Measurements from ENCODE around the gene C1QTNF9B. TPM values are rescaled to one million over a fixed set of nuclear protein-coding genes. Genes with fewer than 3 reads are reported as not detected.
"Not testable (repeated sequence)": the region's sequence is repeated elsewhere in the genome, so short reads cannot be mapped to it uniquely, and the experiment has no call there.

The C1QTNF9B gene
- total RNA-seq (2014; rRNA removed; shearing (Covaris generic)), result not detected in 2 replicates

DNA sequence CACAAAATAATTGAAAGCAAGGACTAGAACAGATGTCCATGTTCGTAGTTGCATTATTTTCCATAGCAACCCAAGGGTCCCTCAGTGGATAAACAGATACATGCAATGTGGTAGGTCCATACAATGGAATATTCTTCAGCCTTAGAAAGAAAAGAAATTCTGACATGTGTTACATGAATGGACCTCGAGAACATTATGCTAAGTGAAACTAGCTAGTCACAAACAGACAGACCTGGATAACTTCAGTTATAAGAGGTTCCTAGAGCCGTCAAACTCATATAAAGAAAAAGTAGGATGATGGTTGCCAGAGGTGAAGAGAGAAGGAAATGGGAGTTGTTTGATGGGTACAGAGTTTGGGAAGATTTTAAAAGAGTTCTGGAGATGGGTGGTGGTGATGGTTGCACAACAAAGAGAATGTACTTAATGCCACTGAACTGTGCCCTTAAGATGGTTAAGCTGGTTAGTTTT, at the start of gene C1QTNF9B:
Gene C1QTNF9B, minus strand, starts transcription at position 51 of the 468 bp plus-strand sequence.
- in situ Hi-C loops (cut with HindIII; ENCODE audit: low sequenced_read_pairs), result not testable (repeated sequence)

DNA sequence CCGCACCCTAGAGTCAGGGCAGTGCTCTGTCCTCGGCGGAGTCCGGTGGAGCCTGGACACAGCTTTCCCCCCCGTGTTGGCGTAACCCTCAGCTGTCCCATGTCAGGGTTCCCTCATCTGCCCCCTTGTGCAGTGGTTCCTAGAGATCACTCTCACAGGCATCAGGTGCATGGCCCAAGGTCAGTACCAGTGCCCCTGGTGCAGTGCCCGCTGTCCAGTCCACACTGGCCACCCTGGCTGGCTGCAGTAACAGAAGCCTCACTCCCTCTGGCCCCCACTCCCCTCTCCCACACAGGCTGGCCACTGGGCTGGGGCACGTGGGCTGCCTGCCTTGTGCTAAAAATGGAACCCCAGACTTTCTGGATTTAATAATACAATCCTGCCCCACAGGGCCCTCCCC, 49.6 kb upstream of the C1QTNF9B start:
- in situ Hi-C loops (cut with HindIII; ENCODE audit: low sequenced_read_pairs), result no loop called here
- no peak for DNase-seq (ENCODE audit: low spot score)

More for the DNA sequence above, at the start of gene C1QTNF9B:
- not testable (repeated sequence) for DNase-seq (ENCODE audit: low spot score)

DNA sequence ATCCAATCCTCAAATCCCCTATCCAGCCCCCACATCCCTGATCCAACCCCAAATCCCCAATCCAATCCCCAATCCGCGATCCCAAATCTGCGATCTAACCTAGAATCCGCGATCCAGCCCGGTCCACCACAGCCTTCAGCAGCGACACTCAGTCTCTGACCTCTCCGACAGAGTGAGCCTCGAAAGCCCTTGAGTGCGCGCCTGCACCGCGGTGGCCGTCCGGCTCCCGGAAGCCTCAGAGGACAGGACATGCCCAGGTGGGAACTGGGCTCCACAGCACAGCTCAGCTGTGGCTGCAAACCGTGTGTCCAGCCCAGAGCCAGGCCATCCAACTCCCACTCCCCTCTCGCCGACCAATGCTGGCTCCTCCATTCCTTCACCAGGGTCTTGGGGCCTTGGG, 48.8 kb upstream of the C1QTNF9B start:
- DNase-seq (ENCODE audit: low spot score), result no peak
- in situ Hi-C loops (cut with HindIII; ENCODE audit: low sequenced_read_pairs), result no loop called here

DNA sequence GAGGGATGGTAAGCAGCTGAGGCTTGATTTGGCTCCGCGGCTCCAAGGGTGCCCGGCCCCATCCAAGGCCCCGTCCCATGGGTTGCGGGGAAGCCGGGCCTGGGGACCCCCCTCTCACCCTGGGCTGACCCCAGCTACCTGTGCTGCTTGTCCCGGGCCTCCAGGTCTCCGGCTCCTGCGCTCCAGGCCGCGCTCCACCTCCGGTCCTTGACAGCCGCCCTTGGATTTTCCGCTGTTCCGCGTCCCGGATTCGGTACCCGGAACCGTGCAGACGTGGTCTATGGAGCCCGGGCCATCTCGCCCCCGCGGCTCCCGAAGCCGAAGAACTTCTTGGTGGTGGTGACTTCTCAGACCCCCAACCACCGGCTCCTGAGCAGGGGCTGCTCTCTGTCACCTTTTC, 48.3 kb upstream of the C1QTNF9B start:
- no peak for DNase-seq (ENCODE audit: low spot score)
- in situ Hi-C loops (cut with HindIII; ENCODE audit: low sequenced_read_pairs), result no loop called here

DNA sequence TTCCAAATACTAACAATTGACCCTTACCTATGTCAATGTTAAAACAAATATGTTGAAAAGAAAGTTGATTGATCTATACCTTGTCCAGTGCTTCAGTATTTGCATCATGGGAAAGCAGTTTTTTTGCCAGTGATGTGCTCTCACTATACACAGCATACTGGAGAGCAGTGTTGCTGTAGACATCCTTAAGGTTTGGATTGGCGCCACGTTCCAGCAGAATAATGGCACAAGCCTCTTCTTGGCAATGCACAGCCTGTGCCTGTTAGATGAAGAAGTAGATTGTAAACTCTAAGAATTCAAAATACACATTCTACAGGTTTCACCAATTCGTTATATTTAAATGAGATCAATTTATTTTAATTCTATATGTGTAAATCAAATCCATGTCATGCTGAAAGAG, 43.9 kb upstream of the C1QTNF9B start:
- in situ Hi-C loops (cut with HindIII; ENCODE audit: low sequenced_read_pairs), result no loop called here
- no peak for DNase-seq (ENCODE audit: low spot score)

DNA sequence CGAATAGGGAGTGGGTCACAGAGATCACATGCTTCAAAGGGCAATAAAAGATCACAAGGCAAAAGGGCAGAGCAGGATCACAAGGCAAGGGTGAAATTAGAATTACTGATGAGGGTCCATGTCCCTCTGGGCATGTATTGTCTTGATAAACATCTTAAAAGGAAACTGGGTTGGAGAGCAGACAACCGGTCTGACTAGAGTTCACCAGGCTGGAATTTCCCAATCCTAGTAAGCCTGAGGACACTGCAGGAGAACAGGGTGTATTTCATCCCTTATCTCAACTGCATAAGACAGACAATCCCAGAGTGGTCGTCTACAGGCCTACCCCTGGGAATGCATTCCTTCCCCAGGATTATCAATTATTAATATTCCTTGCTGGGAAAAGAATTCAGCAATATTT, 42.4 kb upstream of the C1QTNF9B start:
- DNase-seq (ENCODE audit: low spot score); in situ Hi-C loops (cut with HindIII; ENCODE audit: low sequenced_read_pairs): not testable (repeated sequence)

DNA sequence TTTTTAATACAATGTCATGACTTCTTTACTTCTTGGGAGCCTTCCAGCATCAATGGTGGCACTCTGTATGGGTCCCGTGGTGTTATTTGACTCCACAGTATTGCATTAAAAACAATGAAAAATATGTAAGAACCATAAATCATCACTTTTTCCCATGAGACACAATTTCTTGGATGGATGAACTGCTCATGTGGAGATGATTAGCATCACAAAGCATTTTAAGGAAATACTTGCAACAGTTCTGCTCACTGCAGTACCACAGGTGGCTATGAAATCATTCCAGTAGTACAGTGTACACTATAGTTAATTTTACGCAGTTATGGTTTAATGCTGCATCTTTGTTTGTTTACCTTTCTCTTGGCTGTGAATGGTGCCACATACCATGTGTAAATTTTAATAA, 37.2 kb upstream of the C1QTNF9B start:
- in situ Hi-C loops (cut with HindIII; ENCODE audit: low sequenced_read_pairs), result no loop called here
- DNase-seq (ENCODE audit: low spot score), result no peak

DNA sequence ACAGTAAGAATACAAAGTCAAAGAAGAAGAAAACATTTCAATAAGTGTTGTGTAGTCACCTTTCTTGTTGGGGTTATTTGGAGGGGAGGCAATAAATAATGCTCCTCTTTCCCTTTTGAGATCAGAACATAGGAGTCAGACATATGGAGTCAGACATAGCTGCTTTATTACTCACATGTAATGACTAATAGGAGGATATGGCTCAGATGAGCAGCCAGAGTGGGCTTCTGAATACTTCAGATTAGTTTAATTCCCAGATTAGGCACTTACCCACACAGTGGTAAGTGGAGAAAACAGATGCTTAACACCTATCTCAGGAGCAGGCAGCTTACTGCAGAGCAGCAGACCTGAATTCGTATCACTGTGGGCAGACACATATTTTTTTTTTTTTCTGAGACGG, 31.7 kb upstream of the C1QTNF9B start:
- in situ Hi-C loops (cut with HindIII; ENCODE audit: low sequenced_read_pairs), result no loop called here
- DNase-seq (ENCODE audit: low spot score), result no peak

DNA sequence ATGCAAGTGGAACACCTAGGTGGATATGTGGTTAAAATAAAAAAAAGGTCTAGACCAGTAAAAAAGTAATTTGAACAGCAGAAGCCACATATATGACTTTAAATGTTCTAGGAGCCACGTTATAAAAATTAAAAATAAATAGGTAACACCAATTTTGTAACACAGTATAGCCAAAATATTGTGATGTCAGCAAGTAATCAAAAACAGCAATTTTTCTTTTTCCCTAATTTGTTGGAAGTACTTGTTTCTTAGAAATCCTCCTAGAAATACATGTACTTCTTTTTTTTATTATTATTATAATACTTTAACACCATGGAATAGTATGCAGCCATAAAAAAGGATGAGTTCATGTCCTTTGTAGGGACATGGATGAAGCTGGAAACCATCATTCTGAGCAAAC, 25.7 kb upstream of the C1QTNF9B start:
- in situ Hi-C loops (cut with HindIII; ENCODE audit: low sequenced_read_pairs), result no loop called here
- no peak for DNase-seq (ENCODE audit: low spot score)

DNA sequence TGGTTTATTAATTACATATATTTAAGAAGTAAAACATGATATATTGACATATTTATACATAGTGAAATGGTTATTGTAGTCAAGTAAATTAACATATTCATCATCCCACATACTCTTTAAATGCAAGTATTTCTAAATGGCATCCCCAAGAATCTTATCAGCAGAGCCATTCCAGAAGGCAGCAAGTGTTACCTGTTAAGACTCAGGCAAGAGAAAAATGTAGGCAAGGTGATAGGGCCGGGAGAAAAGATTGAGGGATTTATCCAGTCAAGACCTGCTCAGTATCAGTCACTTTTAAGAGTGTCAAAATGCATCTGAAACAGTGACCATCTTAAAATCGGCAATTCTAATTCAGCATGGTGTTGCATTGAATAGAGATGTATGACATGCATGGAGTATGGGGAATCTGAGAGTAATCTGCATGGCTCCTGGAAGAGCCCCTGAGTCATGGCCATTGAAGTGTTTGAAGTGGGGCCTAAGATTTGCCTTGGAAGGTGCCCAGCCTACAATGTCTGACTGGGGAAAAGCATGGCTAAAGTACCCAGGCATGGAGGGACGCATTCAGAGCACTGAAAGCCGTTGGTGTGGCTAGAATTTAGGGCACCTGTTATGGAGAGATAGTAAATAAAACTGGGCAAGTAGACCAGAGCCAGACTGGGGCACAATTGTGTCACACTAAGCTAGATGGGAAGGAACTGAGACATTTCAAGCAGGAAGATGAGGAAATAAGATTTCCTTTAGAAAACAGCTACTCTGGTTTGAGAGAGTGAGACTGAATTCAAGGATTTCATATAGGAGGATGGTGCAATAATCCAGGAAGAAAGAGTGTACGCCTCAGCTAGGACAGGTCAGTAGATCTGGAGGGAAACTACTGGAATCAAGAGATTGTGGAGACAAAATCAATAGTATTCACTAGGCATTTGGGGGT, 25.0 kb upstream of the C1QTNF9B start:
- DNase-seq (ENCODE audit: low spot score), result no peak
- in situ Hi-C loops (cut with HindIII; ENCODE audit: low sequenced_read_pairs), result no loop called here

DNA sequence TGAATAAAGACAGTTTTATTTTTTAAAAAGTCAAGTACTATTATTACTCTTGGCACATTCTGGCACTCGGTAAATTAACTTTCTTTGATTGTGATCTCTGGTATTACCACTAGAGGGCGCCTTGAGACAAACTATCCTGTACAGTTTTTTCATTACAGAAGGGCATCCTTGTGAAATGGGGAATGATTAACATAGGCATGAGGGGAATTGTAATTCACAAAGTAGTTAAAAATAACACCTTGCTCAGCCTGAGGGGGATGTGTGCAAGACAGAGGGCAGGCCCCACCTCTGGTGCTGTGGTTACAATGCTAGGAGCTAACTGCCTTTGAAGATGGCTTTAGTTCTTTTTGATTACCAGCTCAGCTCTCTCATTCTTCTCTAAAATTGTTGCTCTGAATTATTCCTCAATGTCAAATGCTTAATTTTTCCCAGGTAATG, 24.2 kb upstream of the C1QTNF9B start:
- peak; percentile 32 for DNase-seq (ENCODE audit: low spot score)
- in situ Hi-C loops (cut with HindIII; ENCODE audit: low sequenced_read_pairs), result no loop called here

DNA sequence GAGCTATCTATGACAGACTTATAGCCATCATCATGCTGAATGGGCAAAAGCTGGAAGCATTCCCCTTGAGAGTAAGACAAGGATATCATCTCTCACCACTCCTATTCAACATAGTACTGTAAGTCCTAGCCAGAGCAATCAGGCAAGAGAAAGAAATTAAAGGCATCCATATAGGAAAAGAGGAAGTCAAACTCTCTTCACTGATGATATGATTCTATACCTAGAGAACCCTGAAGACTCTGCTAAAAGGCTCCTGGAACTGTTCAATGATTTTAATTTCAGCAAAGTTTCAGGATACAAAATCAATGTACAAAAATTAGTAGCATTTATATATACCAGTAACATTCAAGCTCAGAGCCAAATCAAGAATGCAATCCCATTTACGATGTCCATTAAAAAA, 21.7 kb upstream of the C1QTNF9B start:
- in situ Hi-C loops (cut with HindIII; ENCODE audit: low sequenced_read_pairs), result no loop called here
- DNase-seq (ENCODE audit: low spot score), result no peak

DNA sequence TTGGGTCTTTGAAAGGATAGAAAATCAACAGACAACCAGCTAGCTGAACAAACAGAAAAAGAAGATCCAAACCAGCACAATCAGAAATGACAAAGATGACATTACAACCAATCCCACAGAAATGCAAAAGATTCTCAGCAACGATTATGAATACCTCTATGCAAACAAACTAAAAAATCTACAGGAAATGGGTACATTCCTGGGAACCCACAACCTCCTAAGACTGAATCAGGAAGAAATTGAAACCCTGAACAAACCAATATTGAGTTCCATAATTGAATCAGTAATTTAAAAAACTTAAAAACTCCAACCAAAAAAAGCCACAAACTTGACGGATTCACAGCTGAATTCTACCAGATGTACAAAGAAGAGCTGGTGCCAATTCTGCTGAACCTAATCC, 20.9 kb upstream of the C1QTNF9B start:
- no peak for DNase-seq (ENCODE audit: low spot score)
- in situ Hi-C loops (cut with HindIII; ENCODE audit: low sequenced_read_pairs), result no loop called here

DNA sequence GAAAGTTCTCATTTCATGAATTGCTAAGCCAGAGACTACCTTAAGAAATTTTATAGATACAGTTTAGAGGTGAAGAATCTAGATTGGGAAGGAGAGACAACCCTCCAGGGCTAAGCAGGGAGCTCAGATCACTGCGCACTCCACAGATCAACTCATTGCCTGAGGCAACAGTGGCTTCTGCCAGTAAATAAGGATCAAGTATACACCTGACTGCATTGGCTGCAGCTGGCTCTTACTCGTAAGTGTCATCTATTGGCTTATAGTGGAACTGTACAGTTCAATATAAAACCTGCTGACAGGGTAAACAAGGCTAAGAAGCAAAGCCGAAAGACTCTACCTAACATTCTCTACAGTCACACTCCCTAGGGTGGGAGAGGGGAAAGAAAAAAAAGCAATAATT, 18.0 kb upstream of the C1QTNF9B start:
- in situ Hi-C loops (cut with HindIII; ENCODE audit: low sequenced_read_pairs), result no loop called here
- DNase-seq (ENCODE audit: low spot score), result no peak

DNA sequence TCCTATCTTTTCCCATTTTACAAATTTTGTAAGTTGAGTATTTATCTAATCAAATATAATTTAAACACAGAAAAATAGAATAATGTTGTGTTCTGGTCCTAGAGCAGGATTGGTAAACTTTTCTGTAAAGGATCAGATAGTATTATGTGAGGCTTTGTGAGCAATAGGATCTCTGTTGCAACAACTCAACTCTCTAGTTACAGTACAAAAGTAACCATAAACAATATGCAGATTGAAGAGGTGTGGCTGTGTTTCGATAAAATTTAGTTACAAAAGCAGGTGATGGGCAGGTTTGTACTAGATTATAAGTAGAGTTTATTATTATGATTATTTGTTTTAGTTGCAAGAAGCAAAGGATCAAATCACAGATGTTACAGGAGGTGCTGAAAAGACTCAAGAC, 15.2 kb upstream of the C1QTNF9B start:
- in situ Hi-C loops (cut with HindIII; ENCODE audit: low sequenced_read_pairs), result no loop called here
- no peak for DNase-seq (ENCODE audit: low spot score)

DNA sequence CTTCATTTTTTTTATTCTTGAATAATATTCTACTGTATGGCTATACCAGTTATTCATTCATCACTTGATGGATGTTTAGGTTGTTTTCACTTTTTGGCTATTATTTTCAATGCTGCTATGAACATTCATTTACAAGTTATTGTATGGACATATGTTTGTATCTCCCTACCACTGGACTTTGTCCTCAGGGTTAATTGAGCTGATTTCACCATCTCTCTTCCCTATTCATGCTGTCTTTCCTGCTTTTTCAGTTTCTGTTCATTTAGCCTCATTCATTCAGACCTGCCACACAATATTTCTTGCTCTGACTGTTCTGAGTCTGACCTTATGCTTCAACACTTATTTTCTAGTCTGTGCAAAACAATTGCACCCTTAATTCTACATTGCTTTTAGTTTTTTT, 12.3 kb upstream of the C1QTNF9B start:
- DNase-seq (ENCODE audit: low spot score), result no peak
- in situ Hi-C loops (cut with HindIII; ENCODE audit: low sequenced_read_pairs), result no loop called here

DNA sequence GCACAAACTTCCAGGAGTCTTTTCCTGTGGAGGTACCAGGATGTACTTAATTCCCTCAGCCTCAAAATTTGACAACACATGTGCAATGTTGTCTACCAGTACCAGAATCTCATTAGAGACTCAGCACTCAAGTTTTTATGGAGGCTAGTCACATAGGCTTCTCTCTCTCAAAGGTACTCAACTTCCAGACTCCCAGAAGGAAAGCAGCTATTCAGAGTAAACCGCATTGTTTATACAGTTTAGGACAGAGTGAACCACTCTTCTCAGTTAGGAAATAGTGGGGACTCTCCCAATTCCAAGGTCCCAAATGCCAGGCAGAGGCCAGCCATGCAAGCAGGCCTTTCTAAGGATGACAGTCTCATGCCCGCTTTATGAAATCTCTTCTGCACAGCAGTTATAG, 8.5 kb upstream of the C1QTNF9B start:
- DNase-seq (ENCODE audit: low spot score), result no peak
- in situ Hi-C loops (cut with HindIII; ENCODE audit: low sequenced_read_pairs), result no loop called here

DNA sequence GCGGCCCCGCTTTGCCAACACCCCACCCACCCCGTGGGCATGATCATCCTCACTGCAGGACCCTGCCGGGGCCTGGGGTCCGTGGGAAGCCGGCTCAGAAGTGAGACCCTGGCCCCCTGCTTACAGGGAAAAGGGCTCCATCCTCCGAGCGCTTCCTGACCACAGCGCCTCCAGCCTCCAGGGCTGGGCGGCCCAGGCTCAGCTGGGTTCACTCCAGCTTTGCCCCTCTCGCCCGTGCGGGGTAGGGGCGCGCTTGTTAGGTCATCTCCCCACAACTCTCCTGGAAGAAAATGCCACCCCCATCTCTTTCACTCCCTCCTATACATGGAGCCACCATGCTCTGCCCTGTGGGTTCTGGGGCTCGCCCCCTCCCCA, 6.6 kb upstream of the C1QTNF9B start:
- no peak for DNase-seq (ENCODE audit: low spot score)
- in situ Hi-C loops (cut with HindIII; ENCODE audit: low sequenced_read_pairs), result no loop called here

DNA sequence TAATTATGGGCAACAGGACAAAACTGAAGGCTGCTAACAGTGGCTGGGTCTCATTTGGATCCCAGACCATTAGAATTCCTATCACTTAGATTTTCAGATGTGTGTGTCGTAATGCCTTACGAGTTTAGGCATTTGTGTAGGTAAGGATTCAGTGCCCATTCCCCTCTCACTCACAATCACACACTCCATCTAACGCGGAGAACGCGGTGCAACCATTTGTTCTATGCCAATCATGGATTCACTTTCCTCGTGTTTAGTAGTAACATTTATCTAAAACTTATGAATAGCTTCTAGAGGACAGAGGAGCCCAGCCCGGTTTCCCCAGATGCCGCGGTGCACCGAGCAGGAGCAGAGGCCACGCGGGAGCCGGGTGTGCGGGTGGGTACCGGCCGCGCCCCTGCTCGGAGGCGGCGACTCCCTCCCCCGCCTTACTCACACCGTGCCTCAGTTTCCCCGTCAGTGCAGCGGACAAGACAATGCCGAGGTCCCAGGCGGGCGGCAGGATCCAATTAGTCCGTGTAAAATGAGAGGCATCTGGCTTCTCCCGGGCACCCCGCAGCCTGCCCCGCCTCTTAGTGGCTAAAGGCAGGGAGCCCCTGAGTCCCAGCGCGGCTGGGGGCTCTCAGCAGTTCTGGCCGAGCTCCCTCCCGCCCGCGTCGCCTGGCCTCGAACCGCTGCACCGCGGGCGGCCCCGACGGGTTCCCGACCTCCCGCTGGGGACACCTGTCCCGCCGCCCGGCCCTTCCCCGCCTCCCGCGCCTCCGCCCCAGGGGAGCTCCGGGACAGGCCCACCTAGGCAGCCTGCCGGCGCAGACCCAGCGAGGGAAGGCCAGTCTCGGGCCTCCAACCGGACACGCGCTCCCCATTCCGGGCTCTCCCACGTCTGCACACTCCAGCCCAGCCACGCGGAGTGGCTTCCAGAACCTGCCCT, 5.9 kb upstream of the C1QTNF9B start:
- DNase-seq (ENCODE audit: low spot score), result no peak

DNA sequence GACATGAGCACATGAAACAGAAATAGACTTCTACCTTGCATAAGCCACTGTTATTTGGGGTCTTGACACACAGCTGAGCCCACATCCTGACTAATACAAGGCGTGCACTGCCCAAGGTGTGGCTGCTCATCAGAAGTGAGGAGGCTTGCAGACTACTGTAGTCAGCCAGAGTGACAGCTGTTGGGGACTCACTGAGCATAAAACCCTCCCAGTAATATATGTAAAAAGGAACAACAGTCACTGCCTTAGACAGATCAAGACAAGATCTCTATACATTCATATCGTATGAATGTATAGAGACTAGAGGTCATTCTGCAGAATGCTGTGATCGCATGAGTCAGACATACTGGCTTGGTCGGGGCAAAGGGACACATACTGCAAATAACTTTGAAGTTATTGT, 4.1 kb upstream of the C1QTNF9B start:
- DNase-seq (ENCODE audit: low spot score), result no peak

More for the DNA sequence above, 5.9 kb upstream of the C1QTNF9B start:
- in situ Hi-C loops (cut with HindIII; ENCODE audit: low sequenced_read_pairs), result no loop called here

More for the DNA sequence above, 4.1 kb upstream of the C1QTNF9B start:
- in situ Hi-C loops (cut with HindIII; ENCODE audit: low sequenced_read_pairs), result no loop called here

Data from G401 (cell line).